ENCODE measurements around the gene PLK5. TPM values are rescaled to one million over a fixed set of nuclear protein-coding genes. Genes with fewer than 3 reads are reported as not detected.

PLK5 gene
- total and polyA plus RNA-seq, 2 of the 4 experiments (the other 2 are of a cell fraction): not detected

GRCh38 chr19:1495799-1496713 is 27.8 kb upstream of the PLK5 start:
- no peak overlapping the region for H3K4me3 ChIP-seq (ENCODE audit: insufficient read depth, low read depth, low read length)
- H4K8ac ChIP-seq (ENCODE audit: low read depth in 2 of 2, low read length in 2 of 2): no peak overlapping the region
- no peak overlapping the region for H3K9ac ChIP-seq (ENCODE audit: low read depth, low read length)
- H2BK5ac ChIP-seq (ENCODE audit: low read depth, low read length, poor library complexity, severe bottlenecking): no peak overlapping the region
- TF ChIP-seq RCOR1 (IDR thresholded peaks at IDR 0.05; ENCODE audit: insufficient replicate concordance, low read length): no peak
- TF ChIP-seq CEBPB (IDR thresholded peaks at IDR 0.05; ENCODE audit: low read depth, low read length): no peak
- TF ChIP-seq CHD1 (IDR thresholded peaks at IDR 0.05; ENCODE audit: low read depth, low read length): no peak
- TF ChIP-seq, protein P1, sequence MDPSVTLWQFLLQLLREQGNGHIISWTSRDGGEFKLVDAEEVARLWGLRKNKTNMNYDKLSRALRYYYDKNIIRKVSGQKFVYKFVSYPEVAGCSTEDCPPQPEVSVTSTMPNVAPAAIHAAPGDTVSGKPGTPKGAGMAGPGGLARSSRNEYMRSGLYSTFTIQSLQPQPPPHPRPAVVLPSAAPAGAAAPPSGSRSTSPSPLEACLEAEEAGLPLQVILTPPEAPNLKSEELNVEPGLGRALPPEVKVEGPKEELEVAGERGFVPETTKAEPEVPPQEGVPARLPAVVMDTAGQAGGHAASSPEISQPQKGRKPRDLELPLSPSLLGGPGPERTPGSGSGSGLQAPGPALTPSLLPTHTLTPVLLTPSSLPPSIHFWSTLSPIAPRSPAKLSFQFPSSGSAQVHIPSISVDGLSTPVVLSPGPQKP (IDR thresholded peaks at IDR 0.05; ENCODE audit: borderline replicate concordance, low read depth, low read length): no peak
- TF ChIP-seq BHLHE40 (IDR thresholded peaks at IDR 0.05; ENCODE audit: low read depth, low read length): no peak
- no peak for TF ChIP-seq RAD21 (IDR thresholded peaks at IDR 0.05; ENCODE audit: low read length)
- no peak for TF ChIP-seq NFE2L2 (IDR thresholded peaks at IDR 0.05; ENCODE audit: low read depth, low read length)
- TF ChIP-seq POLR2A (IDR thresholded peaks at IDR 0.05; ENCODE audit: low read depth, low read length): no peak
- no peak for TF ChIP-seq MAZ (IDR thresholded peaks at IDR 0.05; ENCODE audit: borderline replicate concordance, low read depth, low read length)
- TF ChIP-seq, protein P2, sequence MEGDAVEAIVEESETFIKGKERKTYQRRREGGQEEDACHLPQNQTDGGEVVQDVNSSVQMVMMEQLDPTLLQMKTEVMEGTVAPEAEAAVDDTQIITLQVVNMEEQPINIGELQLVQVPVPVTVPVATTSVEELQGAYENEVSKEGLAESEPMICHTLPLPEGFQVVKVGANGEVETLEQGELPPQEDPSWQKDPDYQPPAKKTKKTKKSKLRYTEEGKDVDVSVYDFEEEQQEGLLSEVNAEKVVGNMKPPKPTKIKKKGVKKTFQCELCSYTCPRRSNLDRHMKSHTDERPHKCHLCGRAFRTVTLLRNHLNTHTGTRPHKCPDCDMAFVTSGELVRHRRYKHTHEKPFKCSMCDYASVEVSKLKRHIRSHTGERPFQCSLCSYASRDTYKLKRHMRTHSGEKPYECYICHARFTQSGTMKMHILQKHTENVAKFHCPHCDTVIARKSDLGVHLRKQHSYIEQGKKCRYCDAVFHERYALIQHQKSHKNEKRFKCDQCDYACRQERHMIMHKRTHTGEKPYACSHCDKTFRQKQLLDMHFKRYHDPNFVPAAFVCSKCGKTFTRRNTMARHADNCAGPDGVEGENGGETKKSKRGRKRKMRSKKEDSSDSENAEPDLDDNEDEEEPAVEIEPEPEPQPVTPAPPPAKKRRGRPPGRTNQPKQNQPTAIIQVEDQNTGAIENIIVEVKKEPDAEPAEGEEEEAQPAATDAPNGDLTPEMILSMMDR (conservative IDR thresholded peaks at IDR 0.05; ENCODE audit: low read depth, low read length): no peak
- TF ChIP-seq FOS (IDR thresholded peaks at IDR 0.05; ENCODE audit: low read depth, low read length): no peak
- TF ChIP-seq RFX5 (IDR thresholded peaks at IDR 0.05; ENCODE audit: low read depth, low read length): no peak
- no peak for TF ChIP-seq USF2 (IDR thresholded peaks at IDR 0.05; ENCODE audit: low read depth, low read length)
- TF ChIP-seq MAFK (IDR thresholded peaks at IDR 0.05; ENCODE audit: low read depth, low read length): no peak
- TF ChIP-seq MXI1 (IDR thresholded peaks at IDR 0.05; ENCODE audit: borderline replicate concordance, low read depth, low read length): no peak
- H2AK9ac ChIP-seq (replicated peaks; ENCODE audit: low read depth, low read length, poor library complexity): no peak overlapping the region
- POLR2A ChIA-PET (ENCODE audit: unreplicated experiment): no interaction called here
- H3K27me3 ChIP-seq (ENCODE audit: control insufficient read depth, insufficient read depth, low read length): peaks cover 13% of the 10 kb centered on the region; the same call in 1 of the 2 replicates
- H2AK5ac ChIP-seq (ENCODE audit: low read depth, low read length): no peak overlapping the region
- no peak overlapping the region for H4K5ac ChIP-seq (ENCODE audit: low read depth, low read length)
- H3K14ac ChIP-seq (replicated peaks; ENCODE audit: low read depth, low read length): no peak overlapping the region
- intact Hi-C loops (cut with micrococcal nuclease): no loop called here
- ATAC-seq (ENCODE audit: low read depth) (no peak), DNase-seq (no peak)
- H3K56ac ChIP-seq (ENCODE audit: extremely low read depth, insufficient read depth, low read length): no peak overlapping the region
- no peak overlapping the region for H2BK20ac ChIP-seq (ENCODE audit: low read depth, low read length)
- dilution Hi-C loops (cut with HindIII; ENCODE audit: low sequenced_read_pairs, unreplicated experiment): no loop called here
- H3K4me2 ChIP-seq (ENCODE audit: low read depth, low read length): no peak overlapping the region
- BruUV-seq (replicated peaks): no TSS peak
- no peaks in the 10 kb centered on the region for H4K20me1 ChIP-seq (ENCODE audit: insufficient read depth, low read length)
- H2BK15ac ChIP-seq (ENCODE audit: low read depth, low read length): no peak overlapping the region
- no peak overlapping the region for H2BK120ac ChIP-seq (ENCODE audit: low read depth, low read length)
- no peak overlapping the region for H3K18ac ChIP-seq (ENCODE audit: low read depth, low read length)
- no peaks in the 10 kb centered on the region for H3K36me3 ChIP-seq (ENCODE audit: control insufficient read depth, insufficient read depth, low read length)
- in situ Hi-C loops (cut with MboI; ENCODE audit: low sequenced_read_pairs): no loop called here
- H3K9me3 ChIP-seq (ENCODE audit: control insufficient read depth, insufficient read depth, low read length): no peaks in the 10 kb centered on the region
- no peaks in the 10 kb centered on the region for H3K79me1 ChIP-seq (ENCODE audit: low read depth in 1 of 2, low read length in 2 of 2)
- H3K27ac ChIP-seq (ENCODE audit: insufficient read depth, low read length): no peak overlapping the region
- H3K9me1 ChIP-seq (ENCODE audit: insufficient read depth, low read length): no peaks in the 10 kb centered on the region
- CTCF ChIA-PET: no interaction called here
- peaks cover 5% of the 10 kb centered on the region for H3K4me1 ChIP-seq (ENCODE audit: control insufficient read depth, insufficient read depth, low read length)
- 74% methylated on average over 17 of the region's 40 CpGs; no CpG with 5 or more reads in 1 of the 2 experiments for WGBS, 2 experiments (ENCODE audit: extremely low coverage in 2 of 2, insufficient read length in 1 of 2)
- no peak overlapping the region for H4K91ac ChIP-seq (ENCODE audit: insufficient read depth, low read depth, low read length)
- no peak overlapping the region for H2AFZ ChIP-seq (replicated peaks; ENCODE audit: low read length, poor library complexity)
- H3K4ac ChIP-seq (ENCODE audit: low read depth, low read length): no peak overlapping the region
- H3K23ac ChIP-seq (ENCODE audit: low read depth, low read length): no peak overlapping the region

Data from IMR-90 (cell line).